BLaER1 treated with 17β-estradiol and CSF1 and Interleukin-3, amounts not matched to agents 10 nM and 100 nM (cell line): ENCODE data around the gene EDIL3.

ENCODE experiments used
- H3K27ac ChIP-seq, 11 experiments: shearing (Covaris generic); formaldehyde crosslinking; 2 replicates each; pipeline ENCODE4 v1.8.1; 2022
- H3K27me3 ChIP-seq, 11 experiments: shearing (Covaris generic); formaldehyde crosslinking; 2 replicates each; pipeline ENCODE4 v1.8.1; 2022
- H3K36me3 ChIP-seq, 11 experiments: shearing (Covaris generic); formaldehyde crosslinking; 2 replicates each; pipeline ENCODE4 v1.8.1; 2022
- H3K4me1 ChIP-seq, 10 experiments: shearing (Covaris generic); formaldehyde crosslinking; 2 replicates each; pipeline ENCODE4 v1.8.1; 2022
- H3K4me2 ChIP-seq, 11 experiments: shearing (Covaris generic); formaldehyde crosslinking; 2 replicates each; pipeline ENCODE4 v1.8.1; 2022
- H3K4me3 ChIP-seq, 10 experiments: shearing (Covaris generic); formaldehyde crosslinking; 2 replicates each; pipeline ENCODE4 v1.8.1; 2022
- H3K9ac ChIP-seq, 11 experiments: shearing (Covaris generic); formaldehyde crosslinking; 2 replicates each; pipeline ENCODE4 v1.8.1; 2022
- H3K9me3 ChIP-seq, 11 experiments: shearing (Covaris generic); formaldehyde crosslinking; replicated peaks in 1 of 11; 2 replicates each; pipeline ENCODE4 v1.8.1; 2022
- H4K20me1 ChIP-seq, 11 experiments: shearing (Covaris generic); formaldehyde crosslinking; 2 replicates each; pipeline ENCODE4 v1.8.1; 2022
- Cebpa-rat ChIP-seq, 11 experiments: shearing (Covaris generic); IDR thresholded peaks; 2 replicates each; pipeline ENCODE4 v1.8.1; 2022

Gene EDIL3

DNA sequence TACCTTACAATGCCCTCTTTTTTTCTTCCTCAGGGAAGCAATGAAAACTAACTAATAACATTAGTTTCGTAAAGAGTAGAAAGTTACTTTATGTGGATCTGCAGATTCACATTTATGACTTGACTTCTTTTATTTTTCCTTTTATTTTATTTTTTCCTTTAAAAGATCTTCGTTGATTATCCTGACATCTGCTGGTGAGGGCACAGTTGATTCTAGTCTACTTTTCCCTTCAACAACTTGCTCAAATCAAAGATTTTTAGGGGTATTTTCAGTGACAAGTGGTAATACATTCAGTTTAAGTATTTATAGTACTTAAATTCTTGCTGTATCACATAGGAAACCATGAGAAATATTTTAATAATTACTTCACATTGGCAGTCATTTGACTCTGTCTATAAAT lies 4.9 kb downstream of the EDIL3 start:
- Histone ChIP-seq H3K4me2 (no peak overlapping the region), H4K20me1 (no peaks in the 10 kb centered on the region), H3K27me3 (no peaks in the 10 kb centered on the region), H3K36me3 (no peaks in the 10 kb centered on the region), H3K27ac (no peak overlapping the region), H3K9ac (no peak overlapping the region), H3K9me3 (peaks cover 17 to 28% (median 25%) of the 10 kb centered on the region in 11 experiments), H3K4me3 (no peak overlapping the region), H3K4me1 (no peaks in the 10 kb centered on the region)
- no peak for TF ChIP-seq Cebpa-rat (IDR thresholded peaks at IDR 0.05)

DNA sequence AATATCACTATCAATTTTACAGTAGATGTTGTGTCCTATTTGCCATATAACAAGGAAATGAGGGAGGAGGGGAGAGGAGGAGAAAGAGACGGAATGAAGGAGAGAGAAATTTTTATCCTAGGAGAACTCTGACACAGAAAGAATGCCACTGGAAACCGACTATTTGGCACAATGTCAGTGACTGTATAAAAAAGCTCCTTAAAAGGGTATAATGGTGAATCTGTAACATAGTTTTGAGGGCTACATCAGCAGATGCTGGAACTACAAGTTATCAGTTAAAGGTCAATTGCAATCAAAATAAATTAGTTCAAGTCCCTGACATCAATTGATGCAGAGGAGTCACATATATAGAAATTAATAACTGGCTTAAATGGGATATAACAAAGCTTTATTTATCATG lies 5.7 kb downstream of the EDIL3 start:
- H3K27me3 ChIP-seq, result no peaks in the 10 kb centered on the region
- no peak overlapping the region for H3K9ac ChIP-seq
- no peak for TF ChIP-seq Cebpa-rat (IDR thresholded peaks at IDR 0.05)
- no peak overlapping the region for H3K4me2 ChIP-seq
- peaks cover 9 to 21% (median 18%) of the 10 kb centered on the region in 11 experiments for H3K9me3 ChIP-seq
- no peaks in the 10 kb centered on the region for H3K4me1 ChIP-seq
- no peaks in the 10 kb centered on the region for H4K20me1 ChIP-seq
- H3K4me3 ChIP-seq, result no peak overlapping the region
- H3K36me3 ChIP-seq, result no peaks in the 10 kb centered on the region
- no peak overlapping the region for H3K27ac ChIP-seq

DNA sequence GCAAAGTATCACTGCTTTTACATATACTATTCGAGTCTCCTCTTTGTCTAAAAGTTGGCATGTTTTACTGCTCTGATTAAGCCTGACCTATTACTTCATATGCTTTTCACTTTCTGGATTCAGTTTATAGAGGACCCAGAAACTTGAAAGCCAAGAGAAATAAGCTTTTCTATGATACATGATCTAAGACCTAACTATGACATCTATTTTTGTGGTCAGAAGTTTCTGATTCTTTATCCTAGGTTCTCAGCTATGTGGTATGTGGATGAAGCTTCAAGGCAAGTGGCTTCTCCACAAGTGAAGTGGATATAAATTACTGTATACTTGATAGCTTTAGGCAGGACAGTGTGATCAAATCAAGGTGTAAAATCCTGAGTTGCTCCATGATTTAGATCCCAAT lies 6.3 kb downstream of the EDIL3 start:
- Histone ChIP-seq H3K4me3 (no peak overlapping the region), H3K9ac (no peak overlapping the region), H3K4me2 (no peak overlapping the region), H4K20me1 (no peaks in the 10 kb centered on the region), H3K27ac (no peak overlapping the region), H3K4me1 (no peaks in the 10 kb centered on the region), H3K36me3 (no peaks in the 10 kb centered on the region), H3K27me3 (no peaks in the 10 kb centered on the region), H3K9me3 (peaks cover 4 to 15% (median 12%) of the 10 kb centered on the region in 11 experiments; a peak in 19 of 22 replicates)
- no peak for TF ChIP-seq Cebpa-rat (IDR thresholded peaks at IDR 0.05)

DNA sequence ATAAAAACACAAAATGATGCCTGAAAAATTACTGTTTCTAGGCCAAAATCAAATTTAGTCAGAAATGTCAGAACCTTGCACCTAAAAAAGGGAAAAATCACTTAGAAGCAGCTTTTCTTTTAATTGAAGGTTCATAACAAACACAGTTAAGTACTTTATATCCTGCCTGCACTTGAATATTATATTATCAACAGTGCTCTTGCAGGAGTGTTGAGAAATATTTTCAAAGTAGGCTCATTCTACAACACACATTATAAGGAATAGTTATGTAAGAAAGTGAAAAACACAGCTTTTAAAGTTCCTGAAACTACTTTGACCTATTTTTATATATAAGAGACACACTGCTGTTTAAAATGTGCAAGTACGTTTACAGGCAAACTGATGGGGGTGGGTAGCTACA lies 8.3 kb downstream of the EDIL3 start:
- H3K4me3 ChIP-seq, result no peak overlapping the region
- H3K27ac ChIP-seq, result no peak overlapping the region
- H4K20me1 ChIP-seq, result no peaks in the 10 kb centered on the region
- no peaks in the 10 kb centered on the region for H3K36me3 ChIP-seq
- no peaks in the 10 kb centered on the region for H3K4me1 ChIP-seq
- H3K4me2 ChIP-seq, result no peak overlapping the region
- H3K9ac ChIP-seq, result no peak overlapping the region
- no peak for TF ChIP-seq Cebpa-rat (IDR thresholded peaks at IDR 0.05)
- no peaks in the 10 kb centered on the region for H3K9me3 ChIP-seq
- no peaks in the 10 kb centered on the region for H3K27me3 ChIP-seq

DNA sequence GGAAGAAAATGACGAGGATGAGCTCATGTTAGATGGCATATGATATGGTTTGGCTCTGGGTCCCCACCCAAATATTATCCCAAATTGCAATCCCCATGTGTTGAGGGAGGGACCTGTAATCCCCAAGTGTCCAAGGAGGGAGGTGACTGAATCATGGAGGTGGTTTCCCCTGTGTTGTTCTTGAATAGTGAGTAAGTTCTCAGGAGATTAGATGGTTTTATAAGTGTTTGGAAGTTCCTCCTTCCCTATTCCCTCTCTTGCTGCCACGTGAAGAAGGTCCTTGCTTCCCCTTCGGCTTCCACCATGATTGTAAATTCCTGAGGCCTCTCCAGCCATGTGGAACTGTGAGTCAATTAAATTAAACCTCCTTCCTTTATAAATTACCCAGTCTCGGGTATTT lies 10.1 kb downstream of the EDIL3 start:
- no peaks in the 10 kb centered on the region for H3K36me3 ChIP-seq
- no peaks in the 10 kb centered on the region for H4K20me1 ChIP-seq
- H3K9me3 ChIP-seq, result no peaks in the 10 kb centered on the region

DNA sequence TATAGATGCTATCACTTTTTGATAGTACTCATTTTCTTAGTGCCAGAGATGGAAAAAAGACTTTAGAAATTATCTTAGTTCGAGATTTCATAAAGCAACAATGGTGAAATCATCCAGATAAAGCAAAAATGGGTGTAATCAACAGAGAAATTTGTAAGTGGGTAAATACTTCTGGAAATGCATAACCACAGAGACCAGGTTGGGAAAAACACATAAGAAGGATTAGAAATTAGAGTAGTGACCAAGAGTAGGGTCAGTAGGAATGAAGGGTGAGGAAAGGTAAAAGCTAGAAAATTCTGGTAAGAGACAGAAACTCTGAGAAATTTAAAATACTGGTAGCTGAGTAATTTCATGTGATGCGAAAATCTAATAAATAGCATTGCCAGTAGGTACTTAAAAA lies 11.2 kb downstream of the EDIL3 start:
- Histone ChIP-seq H3K4me2 (no peak overlapping the region), H3K27me3 (no peaks in the 10 kb centered on the region), H3K9me3 (0 out of 22 replicates have a peak, but pooled peaks cover 0 to under 1% (median 0%) of the 10 kb centered on the region in 11 experiments), H4K20me1 (no peaks in the 10 kb centered on the region), H3K4me3 (no peak overlapping the region), H3K4me1 (no peaks in the 10 kb centered on the region), H3K9ac (no peak overlapping the region), H3K36me3 (no peaks in the 10 kb centered on the region), H3K27ac (no peak overlapping the region)
- no peak for TF ChIP-seq Cebpa-rat (IDR thresholded peaks at IDR 0.05)

More for the DNA sequence above, 10.1 kb downstream of the EDIL3 start:
- Histone ChIP-seq H3K4me3 (no peak overlapping the region), H3K4me1 (no peaks in the 10 kb centered on the region), H3K4me2 (no peak overlapping the region), H3K27ac (no peak overlapping the region), H3K9ac (no peak overlapping the region), H3K27me3 (no peaks in the 10 kb centered on the region)
- no peak for TF ChIP-seq Cebpa-rat (IDR thresholded peaks at IDR 0.05)

DNA sequence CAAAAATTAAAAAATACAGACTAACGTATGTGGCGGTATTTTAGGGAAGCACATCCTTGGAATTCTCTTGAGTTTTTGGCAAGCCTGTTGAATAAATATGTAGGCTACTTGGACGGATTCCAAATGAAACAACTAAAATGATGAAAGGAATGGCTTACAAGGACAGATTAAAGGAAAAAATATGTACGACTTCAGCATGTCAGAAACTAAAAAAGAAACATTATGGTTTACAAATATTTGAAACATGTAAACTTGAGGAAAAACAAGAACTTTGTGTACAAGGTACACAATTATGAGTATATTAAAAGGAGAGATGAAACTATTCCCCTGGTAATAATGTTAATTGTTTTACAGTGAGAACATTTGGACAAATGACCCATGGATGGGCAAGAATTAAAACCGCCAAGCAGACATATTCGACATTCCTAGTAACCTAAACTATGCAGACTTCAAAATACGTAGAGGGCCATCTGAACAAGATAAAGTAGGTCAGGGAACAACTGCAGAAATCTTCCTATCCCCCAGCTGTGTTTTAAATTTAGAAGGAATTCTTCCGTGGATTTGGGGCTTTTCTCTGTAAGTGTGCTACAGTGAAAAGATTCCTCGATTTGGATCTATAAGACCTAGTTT lies 12.5 kb downstream of the EDIL3 start:
- H3K4me1 ChIP-seq, result no peaks in the 10 kb centered on the region
- no peaks in the 10 kb centered on the region for H3K27me3 ChIP-seq
- no peak overlapping the region for H3K27ac ChIP-seq
- H4K20me1 ChIP-seq, result no peaks in the 10 kb centered on the region
- H3K4me2 ChIP-seq, result no peak overlapping the region
- no peak for TF ChIP-seq Cebpa-rat (IDR thresholded peaks at IDR 0.05)
- H3K9me3 ChIP-seq, result 0 out of 22 replicates have a peak, but pooled peaks cover 0 to 7% (median 0%) of the 10 kb centered on the region in 11 experiments
- H3K4me3 ChIP-seq, result no peak overlapping the region
- H3K9ac ChIP-seq, result no peak overlapping the region
- no peaks in the 10 kb centered on the region for H3K36me3 ChIP-seq

DNA sequence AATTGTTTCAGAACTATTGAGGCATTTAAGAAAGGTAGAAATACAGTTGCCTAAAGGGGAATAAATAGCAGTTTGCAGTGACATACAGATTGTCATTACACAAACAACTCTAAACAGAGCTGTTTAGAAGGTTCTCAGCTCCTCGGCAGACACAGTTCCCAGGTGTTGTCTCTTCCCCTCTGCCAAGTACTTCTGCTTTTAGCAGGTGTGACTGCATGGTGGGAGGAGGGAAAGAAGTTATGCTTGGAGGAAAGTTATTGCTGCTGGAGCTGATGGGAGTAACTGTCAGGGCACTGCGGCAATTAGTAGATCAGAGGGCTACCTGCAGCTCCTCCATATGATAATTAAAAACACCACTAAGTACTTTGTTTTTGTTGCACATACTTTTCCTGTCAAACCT lies 14.5 kb downstream of the EDIL3 start:
- no peaks in the 10 kb centered on the region for H3K4me1 ChIP-seq
- no peaks in the 10 kb centered on the region for H3K27me3 ChIP-seq
- H3K27ac ChIP-seq, result no peak overlapping the region
- no peak overlapping the region for H3K4me3 ChIP-seq
- no peaks in the 10 kb centered on the region for H3K36me3 ChIP-seq
- TF ChIP-seq Cebpa-rat (IDR thresholded peaks at IDR 0.05), result no peak
- H3K9me3 ChIP-seq, result 0 out of 22 replicates have a peak, but pooled peaks cover 0 to 7% (median 0%) of the 10 kb centered on the region in 11 experiments
- H3K4me2 ChIP-seq, result no peak overlapping the region
- H4K20me1 ChIP-seq, result no peaks in the 10 kb centered on the region
- no peak overlapping the region for H3K9ac ChIP-seq

DNA sequence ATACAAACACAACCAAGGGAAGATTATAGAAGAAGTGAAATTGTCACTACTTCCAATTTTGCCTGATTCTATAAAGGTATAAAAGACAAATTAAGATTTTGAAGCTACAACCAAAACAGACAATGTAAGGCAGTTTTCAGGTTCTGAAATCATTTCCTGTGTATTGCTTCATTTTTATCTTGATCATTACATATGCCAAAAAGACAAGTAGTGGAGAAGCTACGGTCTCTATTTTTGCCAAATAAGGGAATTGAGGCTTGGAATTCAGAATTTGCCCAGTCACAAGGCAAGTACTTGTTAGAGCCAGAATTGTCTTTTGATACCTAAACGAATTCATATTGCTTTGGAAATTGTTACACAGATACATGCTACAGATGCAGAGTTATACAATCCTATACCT lies 20.6 kb downstream of the EDIL3 start:
- Histone ChIP-seq H3K9ac (no peak overlapping the region), H3K36me3 (no peaks in the 10 kb centered on the region), H3K4me3 (no peak overlapping the region), H3K27ac (no peak overlapping the region), H4K20me1 (no peaks in the 10 kb centered on the region), H3K27me3 (no peaks in the 10 kb centered on the region), H3K4me1 (no peaks in the 10 kb centered on the region), H3K4me2 (no peak overlapping the region), H3K9me3 (0 out of 22 replicates have a peak, but pooled peaks cover 0 to 7% (median 0%) of the 10 kb centered on the region in 11 experiments)
- no peak for TF ChIP-seq Cebpa-rat (IDR thresholded peaks at IDR 0.05)

DNA sequence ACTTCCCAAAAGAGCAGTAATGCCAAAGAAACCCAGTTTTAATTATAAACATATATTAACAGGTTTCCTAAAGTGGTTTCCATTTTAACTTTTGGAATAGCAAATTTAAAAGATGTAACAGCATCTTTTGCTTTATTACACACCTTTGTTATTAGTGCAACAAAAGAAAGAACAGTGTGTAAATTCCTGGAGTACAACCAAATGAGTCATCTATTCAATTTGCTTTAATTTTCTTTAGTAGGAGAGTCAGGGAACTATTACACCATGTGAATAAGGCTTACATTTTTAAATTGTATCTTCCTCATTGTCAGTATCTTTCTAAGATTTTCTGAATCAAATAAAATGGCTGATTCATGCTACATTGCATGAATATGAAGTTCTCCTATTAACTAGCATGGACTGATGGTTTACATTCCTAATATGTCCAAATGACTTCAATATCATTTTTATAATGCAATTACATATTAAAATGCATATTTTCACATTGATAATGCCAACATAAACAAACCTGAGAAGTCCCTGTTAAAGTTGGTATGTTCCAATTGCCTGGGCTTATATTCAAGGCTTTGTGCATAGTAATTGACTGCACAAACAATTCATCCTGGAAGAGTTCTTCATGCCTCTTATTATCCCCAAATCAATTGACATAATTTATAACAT lies 22.5 kb downstream of the EDIL3 start:
- H3K4me2 ChIP-seq, result no peak overlapping the region
- no peaks in the 10 kb centered on the region for H3K4me1 ChIP-seq
- no peaks in the 10 kb centered on the region for H3K9me3 ChIP-seq
- H4K20me1 ChIP-seq, result no peaks in the 10 kb centered on the region
- H3K27me3 ChIP-seq, result no peaks in the 10 kb centered on the region
- H3K36me3 ChIP-seq, result no peaks in the 10 kb centered on the region
- no peak overlapping the region for H3K9ac ChIP-seq
- H3K27ac ChIP-seq, result no peak overlapping the region
- TF ChIP-seq Cebpa-rat (IDR thresholded peaks at IDR 0.05), result no peak
- H3K4me3 ChIP-seq, result no peak overlapping the region
